GM19372 (cell line): ENCODE results near the gene OAT.

Source experiments
- ATAC-seq: cut with Tn5 transposase; IDR thresholded peaks from one replicate; pipeline ENCODE4 v1.9.1; 2021; ENCODE audit warnings: mild to moderate bottlenecking, low read depth, moderate library complexity; ENCODE audit not compliant: unreplicated experiment

OAT gene

GRCh38 chr10:124356701-124357560, 61.8 kb downstream of the OAT start:
- ATAC-seq, result no peak

DNA sequence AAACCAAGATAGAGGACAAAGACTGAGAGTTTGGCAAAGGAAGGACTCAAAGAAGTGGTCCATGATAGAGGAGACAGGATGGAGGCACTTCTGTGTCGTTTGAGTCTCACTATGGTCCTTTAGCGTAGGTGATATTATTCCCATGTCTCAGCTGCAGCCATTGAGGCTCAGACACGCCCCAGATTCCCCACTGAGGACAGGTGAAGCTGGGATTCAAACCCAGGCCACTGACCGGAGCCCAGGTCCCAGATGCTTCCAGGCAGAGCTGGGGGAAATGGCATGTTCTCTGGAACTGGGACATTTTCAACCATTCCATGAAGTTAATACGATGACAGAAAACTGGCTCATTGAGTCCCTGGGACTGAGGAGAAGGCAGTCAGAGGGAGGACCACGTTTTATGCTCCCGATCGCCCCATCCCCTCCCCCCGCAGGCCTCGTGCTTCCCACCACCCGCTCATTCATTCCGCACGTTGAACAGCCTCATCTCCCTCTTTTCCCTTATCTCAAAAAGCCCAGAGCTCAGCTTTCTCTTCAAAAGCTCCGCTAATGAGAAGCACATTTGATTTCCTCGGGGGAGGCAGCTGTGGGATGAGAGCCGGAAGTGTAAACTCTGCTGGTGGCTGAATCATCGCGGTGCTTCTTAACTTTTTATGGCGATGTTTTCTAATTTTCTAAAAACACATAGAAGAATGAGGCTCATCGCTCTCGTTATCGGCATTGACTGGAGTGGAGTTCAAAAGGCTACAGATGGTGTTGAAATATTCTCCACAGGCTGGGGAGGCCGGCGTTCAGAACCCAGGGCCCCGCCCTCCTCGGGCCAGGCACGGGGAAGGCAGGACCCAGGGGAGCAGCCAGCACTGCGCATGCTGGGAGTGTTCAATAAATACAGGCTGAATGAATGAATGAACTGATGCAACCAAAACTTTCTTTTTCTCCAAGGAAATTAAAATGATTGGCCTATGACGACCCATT, 64.0 kb downstream of the OAT start:
- ATAC-seq, result no peak

DNA sequence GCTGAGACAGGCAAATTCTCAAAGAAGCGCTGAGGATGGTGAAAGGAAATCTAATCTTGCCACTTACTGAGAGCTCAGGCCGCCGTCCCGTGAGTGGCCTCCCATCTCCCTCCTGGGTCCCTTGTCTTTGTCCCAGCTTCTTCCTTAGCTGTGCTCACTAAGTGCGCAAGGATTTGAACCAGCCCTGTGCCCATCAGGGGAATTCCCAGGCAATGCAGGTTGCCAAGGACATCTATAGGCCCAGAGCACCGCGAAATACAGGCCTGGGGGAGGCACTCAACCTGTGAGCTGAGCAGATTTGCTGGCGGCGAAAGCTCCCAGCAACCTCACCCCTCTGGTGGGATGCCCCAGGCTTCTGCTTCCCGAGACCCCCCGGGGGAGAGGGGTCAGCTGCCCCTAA, 64.8 kb downstream of the OAT start:
- ATAC-seq, result no peak

- ATAC-seq, result no peak
Observed at GRCh38 chr10:124353091-124353815, 65.5 kb downstream of the OAT start.

DNA sequence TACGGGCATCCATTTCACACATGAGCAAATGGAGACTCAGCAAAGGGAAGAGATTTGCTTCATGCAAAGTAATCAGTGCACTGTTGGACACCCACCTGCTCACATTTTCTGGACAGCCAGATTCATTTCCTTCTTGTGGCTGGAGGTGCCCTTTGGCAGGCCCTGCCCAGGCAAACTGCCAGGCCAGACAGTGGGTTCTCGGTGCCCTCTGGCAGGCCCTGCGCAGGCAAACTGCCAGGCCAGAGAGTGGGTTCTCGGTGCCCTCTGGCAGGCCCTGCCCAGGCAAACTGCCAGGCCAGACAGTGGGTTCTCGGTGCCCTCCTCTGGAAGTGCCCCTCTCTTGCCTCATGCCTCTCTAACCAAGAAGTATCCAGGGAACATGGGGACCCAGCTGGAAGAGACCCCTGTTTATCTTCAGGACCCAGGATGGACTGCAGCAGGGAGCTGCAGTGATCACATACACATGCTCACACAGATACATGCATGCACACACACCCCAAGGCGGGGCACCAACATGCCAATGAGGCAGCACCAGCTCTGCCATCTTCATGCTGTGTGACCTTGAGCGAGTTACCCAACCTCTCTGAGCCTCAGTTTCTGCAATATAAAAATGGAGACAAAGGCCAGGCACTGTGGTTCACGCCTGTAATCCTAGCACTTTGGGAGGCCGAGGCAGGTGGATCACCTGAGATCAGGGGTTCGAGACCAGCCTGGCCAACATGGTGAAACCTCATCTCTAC, 67.1 kb downstream of the OAT start:
- no peak for ATAC-seq

- no peak for ATAC-seq
Observed at GRCh38 chr10:124350806-124351205, 67.9 kb downstream of the OAT start.

DNA sequence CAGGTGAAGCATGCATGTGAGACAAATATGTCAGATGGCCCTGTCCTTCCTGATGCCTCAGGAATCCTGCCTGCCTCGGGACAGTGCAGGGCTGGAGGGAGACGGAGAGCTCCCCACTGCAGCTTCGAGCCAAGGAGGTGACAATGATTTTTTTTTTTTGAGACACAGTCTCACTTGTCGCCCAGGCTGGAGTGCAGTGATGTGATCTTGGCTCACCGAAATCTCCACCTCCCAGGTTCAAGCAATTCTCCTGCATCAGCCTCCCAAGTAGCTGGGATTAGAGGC, 68.8 kb downstream of the OAT start:
- ATAC-seq, result no peak

- no peak for ATAC-seq
Observed at GRCh38 chr10:124349231-124349995, 69.3 kb downstream of the OAT start.

- ATAC-seq, result no peak
Observed at GRCh38 chr10:124348801-124349200, 69.9 kb downstream of the OAT start.

DNA sequence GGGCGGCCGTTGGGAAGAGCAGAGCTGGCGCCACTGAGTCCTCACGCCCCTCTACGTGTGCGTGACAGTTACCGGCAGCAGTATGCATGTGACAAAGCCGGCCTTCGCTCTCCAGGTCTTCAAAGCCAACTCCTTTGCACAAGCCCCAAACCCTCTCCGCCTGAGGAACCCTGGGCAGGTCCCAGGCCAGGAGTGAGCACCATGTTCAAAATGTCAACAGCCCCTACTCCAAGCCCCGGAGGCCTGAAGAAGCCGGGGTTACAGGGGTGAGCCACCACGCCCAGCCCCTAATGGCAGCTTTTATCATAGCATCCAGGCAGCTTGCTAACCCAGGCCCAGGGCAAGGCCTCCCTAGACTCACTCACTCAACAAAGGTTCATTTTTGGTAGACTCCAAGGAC, 70.8 kb downstream of the OAT start:
- ATAC-seq, result no peak
